GM19372 (cell line): Measurements from ENCODE around the gene EFCAB10.

Experiments
- ATAC-seq: cut with Tn5 transposase; IDR thresholded peaks from one replicate; pipeline ENCODE4 v1.9.1; 2021; ENCODE audit warnings: mild to moderate bottlenecking, low read depth, moderate library complexity; ENCODE audit not compliant: unreplicated experiment

Gene EFCAB10

DNA sequence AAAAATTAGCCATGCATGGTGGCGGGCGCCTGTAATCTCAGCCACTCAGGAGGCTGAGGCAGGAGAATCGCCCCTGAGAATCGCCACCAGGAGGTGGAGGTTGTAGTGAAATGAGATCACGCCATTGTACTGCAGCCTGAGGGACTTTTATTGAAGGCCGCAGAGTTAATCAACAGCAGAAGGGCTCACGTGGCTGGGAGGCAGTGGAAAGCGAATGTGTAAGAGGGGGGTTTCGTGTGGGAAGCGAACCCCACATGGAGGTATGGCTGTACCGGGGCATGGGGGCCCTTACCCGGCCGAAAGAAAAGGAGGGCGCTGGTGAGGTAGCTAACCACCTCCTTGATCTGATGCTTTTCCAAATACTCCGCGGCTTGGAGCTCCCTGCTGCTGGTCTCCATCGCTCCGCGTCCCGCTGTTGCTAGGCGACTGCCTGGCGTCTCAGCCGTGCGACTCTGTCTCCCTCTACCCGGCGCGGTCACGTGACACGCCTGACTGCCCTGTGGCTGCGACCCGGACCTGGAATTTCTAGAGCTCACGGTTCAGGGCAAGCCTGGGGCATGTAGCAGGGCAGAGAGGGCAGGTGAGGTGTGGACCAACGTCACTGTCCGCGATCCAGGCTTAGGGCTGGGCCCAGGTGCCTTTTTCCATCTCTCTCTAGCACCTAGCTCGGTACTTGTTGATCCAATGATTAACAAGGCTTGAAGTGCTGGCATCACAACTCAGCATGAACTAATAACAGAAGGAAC lies at the start of gene EFCAB10:
Gene EFCAB10 (minus strand): TSS at position 428 of the 746 bp plus-strand sequence. CDS start 30 bp downstream, at position 398.
- no peak for ATAC-seq

- ATAC-seq = no peak
These were observed 44.7 kb upstream of the EFCAB10 start for GRCh38 chr7:105625986-105626385.

GRCh38 chr7:105623906-105624305 lies 42.6 kb upstream of the EFCAB10 start:
- no peak for ATAC-seq

DNA sequence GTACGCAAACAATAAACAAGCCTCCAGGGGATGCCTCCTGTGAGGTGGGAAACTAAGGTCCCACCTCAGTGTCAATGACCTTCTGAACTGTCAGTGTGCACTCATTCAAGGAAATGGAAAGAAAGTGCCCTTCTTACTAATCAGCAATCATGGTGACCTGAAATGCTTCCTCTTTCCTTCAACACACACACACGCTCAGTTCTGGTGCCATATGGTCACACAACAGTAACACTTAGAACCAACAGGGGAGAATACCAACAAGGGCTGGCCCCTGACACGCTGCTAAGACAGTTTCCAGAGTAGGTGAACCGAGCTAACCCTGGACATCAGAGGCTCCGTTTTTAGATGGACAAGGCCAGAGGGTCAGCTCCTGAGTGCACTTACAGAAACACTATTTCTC lies 42.1 kb upstream of the EFCAB10 start:
- ATAC-seq = no peak

DNA sequence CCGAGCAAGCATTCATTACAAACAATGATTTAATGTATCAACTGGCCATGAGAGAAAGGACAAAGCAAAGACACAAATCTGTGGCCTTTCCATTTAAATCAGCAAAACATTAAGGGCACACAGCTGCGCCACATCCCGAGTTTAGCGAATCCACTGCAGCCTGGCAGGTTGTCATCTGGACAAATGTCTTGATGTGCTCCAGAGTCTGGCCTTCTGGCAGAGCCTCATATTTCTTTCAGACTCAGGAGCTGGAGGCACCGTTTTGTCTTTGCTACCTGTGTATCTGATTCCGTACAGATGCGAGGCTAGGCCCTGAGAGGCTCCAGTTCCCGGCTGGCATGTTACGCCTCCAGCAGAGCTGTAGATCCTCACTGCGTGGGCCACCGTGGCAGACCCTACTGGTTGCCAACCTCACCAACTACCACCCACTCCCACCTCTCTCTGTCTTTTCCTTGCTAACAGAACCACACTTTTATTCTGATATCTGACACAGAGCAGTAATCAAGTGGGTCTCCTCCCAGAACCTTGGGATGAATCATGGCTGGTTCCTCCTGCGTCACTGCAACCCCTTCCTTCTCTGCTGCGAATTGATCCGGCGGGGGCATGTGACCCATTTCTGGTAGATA lies 40.9 kb upstream of the EFCAB10 start:
- ATAC-seq = no peak

DNA sequence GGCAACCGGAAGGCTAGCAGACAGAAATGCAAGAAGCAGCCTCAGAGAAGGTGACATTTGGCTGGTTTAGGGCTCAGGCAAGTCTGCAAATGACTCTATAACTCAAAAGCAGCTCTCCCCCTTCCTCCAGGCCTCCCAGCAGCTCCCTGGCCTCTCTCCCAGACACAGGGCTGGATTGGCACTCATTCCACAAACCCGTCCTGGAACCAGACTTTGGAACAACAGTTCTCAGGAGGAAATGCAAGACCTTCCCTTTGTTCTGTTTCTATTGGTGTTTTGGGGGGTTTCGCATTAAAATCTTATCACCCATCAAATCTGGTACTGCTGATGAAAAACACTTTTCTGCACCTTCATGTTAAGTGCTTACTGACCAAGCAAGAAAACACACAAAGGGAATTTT lies 40.3 kb upstream of the EFCAB10 start:
- ATAC-seq = no peak

- ATAC-seq = no peak
These were observed 39.9 kb upstream of the EFCAB10 start for GRCh38 chr7:105621176-105621575.

DNA sequence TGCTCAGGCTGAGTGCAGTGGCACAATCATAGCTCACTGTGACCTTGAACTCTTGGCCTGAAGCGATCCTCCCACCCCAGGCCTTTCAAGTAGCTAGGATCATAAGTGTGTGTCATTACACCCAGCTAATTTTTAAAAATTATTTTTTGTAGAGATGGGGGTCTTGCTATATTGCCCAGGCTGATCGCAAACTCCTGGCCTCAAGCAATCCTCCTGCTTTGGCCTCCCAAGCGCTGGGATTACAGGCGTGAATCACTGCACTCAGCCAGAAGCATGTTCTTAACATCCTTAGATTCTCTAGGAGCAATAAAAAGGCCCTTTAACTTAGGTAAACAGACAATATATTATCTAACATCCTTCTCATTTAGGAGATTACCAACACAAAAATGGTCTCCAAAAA lies 38.3 kb upstream of the EFCAB10 start:
- no peak for ATAC-seq

GRCh38 chr7:105618016-105618296 lies 36.7 kb upstream of the EFCAB10 start:
- ATAC-seq = no peak

DNA sequence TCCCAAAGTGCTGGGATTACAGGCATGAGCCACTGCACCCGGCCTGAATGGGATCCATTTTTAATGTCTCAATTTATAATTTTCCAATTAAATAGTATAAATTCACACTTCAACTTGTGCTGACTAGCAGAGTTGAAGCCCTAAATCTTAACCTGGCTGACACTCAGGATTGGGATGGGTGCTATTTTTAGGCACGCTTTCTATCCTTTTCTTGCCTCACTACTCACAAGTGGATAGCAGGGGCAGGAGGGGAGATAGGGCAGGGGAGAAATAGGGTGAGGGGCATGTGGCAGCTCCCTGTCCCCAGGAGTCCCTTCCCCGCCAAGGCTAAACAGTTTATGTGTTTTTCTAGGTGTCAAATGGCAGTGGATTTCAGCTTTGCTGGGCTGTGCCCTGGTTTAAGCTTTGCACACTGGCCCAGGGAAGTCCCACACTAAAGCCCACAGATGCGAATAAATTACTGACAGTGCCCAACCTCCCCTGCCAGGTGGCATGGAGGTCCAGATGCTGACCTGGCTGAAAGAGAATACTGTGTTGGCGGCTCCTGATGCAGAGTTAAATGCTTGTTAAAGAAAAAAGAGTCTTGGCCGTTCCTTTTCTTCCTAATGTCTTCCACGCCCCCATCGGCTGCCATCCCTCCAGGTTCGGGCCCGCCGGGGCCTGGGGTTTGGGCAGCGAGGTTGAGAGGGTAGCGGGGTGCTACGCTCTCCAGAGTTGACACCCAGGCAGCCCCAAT lies 36.2 kb upstream of the EFCAB10 start:
- ATAC-seq = no peak

DNA sequence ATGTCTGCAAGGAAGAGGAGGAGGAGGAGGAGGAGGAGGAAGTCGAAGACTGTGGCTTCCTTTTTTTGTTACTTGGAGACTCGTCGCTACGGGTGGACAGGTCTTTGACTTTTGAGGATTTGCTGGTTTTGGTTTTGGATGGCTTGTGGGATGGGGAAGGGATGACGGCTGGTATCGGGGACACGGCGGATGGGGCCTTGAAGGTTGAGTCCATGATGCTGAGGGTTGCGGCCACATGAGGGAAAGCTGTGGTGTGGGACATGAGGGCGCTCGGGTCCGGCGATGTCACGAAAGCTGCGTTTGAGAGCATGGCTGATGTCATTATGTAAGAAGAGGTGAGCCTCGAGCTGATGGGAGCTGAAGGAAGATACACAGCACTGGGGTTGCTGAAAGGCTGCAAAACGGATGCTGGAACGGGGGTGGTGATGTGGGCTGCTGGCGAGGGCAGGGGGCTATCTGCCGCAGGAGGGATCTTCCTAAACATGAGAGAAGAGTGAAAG lies 33.1 kb upstream of the EFCAB10 start:
- ATAC-seq = no peak

- ATAC-seq = no peak
These were observed 32.5 kb upstream of the EFCAB10 start for GRCh38 chr7:105613611-105614330.

DNA sequence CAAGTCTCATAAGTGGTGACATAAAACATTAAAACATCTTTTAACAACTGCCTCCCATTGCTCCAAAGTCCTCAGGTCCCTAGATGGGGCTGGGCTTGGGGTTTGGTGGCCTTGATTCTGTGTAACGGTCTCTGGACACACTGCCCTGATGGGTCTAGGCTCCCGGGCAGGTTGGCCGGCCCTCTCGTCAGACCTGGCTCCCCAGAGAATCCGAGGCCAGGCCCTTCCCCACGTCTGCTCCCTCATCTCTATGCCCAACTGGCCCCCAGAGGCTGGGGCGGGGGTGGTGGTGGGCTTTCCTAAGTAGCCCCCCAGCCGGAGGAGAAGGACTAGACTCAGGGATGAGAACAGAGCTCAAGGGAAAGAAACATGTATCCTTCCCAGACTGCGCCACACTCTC lies 31.5 kb upstream of the EFCAB10 start:
- no peak for ATAC-seq

DNA sequence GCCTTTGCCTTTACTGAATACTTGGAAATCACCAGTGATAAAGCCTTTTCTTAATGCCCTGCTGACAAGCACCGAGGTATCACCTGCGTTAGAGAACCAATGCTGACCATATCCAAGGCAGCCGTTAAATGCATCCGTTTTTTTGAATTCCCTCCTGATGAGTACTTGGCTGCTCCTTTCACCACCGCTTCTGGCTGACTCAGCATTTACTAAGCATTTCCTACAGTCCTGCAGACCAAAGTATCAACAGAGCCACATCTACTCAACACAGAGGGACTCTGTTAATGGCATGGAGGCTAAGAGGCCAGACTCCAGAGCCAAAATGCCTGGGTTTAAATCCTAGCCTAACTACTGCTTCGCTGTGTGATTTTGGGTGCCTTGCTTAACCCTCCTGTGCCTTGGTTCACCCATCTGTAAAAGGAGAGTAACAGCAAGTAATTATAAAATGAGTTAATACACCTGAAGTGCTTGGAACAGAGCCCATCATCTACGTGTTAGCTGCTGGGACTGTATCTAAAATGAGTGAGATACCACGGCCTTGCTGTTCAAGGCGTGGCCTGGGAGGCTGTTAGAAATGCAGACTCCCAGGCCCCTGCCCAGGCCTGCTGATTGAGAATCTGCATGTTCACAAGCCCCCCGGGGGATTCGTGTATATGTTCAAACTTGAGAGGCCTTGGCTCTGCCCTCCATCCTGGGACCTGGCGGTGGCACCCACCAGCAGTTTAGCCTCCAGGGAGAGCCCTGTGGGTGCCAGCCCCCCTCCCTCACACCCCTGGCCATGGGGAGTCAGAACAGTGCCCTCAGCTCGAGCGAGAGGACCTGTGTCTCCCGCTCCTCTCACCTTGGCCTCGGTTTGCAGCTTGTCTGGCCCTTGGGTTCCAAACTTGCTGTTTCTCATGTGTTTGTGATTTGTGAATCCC lies 30.8 kb upstream of the EFCAB10 start:
- no peak for ATAC-seq

DNA sequence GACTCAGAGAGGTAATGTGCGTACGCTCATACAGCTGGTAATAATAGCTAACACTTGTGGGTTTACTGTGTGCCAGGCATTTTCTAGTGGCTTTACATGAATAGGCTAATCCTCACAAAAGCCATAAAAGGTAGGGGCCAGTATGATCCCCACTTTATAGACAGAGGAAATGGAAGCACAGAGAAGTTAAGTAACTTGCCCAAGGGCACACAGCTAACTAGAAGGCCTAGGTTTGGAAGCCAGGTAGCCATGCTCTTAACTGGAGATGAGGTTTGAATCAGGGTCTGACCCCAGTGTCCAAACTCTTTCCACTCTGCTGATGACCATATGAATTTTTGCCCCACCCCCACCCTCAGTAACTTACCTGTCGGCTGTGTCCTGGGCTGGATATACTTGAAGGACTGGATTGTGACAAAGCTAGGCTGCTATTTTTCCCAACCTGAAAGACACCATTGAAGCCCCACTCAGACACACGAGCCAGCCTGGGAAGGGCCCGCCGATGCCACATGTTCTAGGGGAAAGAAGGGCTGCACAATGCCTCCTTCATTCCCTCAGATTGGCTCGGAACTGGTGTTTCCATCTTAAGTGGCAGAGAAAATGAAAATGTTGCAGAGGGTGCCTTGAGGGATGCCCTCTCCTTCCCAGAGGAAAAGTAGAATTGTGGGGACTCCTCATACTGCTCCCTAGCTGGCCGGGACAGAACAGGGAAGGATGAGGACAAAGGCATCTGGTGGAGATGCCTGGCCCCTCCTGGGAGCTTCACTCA lies 29.1 kb upstream of the EFCAB10 start:
- no peak for ATAC-seq

DNA sequence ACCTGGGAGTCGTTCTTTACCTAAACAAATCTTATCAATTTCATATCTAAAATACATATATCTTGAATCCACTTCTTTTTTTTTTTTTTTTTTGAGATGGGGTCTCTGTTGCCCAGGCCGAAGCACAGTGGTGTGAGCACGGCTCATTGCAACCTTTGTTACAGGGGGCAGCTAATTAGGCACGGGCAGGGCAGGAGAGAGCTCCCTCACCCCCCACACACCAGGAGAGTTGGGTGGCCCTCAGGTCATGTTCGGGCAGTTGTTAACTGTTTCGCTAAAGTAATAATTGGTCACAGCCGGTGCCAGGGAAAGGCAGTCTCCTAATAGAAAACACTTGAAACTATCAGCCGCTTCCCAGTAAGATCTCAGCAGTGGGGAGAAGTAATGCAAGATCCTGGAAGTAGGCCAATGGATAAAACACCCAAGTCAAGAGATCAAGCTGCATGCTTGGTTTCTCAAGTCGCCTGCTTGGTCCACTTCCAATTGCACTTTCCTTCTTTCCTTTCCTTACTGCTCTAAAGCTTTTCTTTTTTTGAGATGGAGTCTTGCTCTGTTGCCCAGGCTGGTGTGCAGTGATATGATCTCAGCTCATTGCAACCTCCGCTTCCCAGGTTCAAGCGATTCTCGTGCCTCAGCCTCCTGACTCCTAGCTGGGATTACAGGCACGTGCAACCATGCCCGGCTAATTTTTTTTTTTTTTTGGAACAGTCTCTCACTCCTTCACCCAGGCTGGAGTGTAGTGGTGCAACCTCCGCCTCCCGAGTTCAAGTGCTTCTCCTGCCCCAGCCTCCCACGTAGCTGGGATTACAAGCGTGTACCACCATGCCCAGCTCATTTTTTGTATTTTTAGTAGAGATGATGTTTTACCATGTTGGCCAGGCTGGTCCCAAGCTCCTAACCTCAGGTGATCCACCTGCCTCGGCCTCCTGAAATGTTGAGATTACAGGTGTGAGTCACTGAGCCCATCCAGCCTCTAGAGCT lies 21.3 kb upstream of the EFCAB10 start:
- ATAC-seq = no peak

GRCh38 chr7:105600720-105601550 lies 19.6 kb upstream of the EFCAB10 start:
- no peak for ATAC-seq
